ENCODE data around the gene DUSP8.
"Not testable (repeated sequence)": the region's sequence is repeated elsewhere in the genome, so short reads cannot be mapped to it uniquely, and the experiment has no call there.

The DUSP8 gene

GRCh38 chr11:1511937-1512496 is 60.1 kb downstream of the DUSP8 start:
- DNase-seq, result no peak

DNA sequence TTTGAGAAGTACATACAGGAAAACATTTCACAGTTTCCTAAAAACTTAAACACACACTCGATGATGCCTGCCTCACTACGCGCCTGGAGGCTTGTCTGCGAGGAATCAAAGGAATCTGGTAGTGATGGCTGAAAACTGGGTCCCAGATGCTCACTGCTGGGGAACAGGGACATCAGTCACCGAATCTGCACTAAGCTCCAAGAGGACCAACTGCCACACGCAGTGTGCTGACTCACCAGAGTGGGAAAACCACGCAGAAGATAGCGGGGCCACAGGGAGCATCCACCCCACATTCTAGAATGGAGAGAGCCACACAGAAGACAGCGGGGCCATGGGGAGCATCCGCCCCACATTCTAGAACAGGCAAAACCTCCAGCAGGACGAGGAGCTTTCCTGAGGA is 61.1 kb downstream of the DUSP8 start:
- no peak for DNase-seq

- not testable (repeated sequence) for DNase-seq
These were observed 61.7 kb downstream of the DUSP8 start for GRCh38 chr11:1510351-1510750.

DNA sequence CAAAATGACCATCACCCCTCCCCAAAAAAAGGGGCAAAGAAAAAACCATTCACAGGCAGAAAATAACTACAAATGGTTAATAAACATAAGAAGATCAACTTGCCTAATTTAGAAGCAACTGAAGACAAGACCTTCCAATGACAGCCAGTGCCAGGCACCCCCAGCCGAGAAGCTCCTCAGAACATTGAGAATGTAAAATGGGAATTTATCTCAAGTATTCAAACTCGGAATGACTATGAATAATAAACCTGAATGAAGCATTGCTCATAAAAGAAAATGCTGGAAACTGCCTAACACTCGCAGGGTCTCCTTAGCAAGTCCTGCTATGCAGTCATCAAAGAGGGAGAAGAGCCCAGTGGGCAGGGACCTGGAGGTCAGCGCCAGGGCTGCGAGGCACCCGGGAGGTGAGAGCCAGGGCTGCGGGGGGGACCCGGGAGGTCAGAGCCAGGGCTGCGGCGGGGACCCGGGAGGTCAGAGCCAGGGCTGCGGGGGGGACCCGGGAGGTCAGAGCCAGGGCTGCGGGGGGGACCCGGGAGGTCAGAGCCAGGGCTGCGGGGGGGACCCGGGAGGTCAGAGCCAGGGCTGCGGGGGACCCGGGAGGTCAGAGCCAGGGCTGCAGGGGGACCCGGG is 62.3 kb downstream of the DUSP8 start:
- no peak for DNase-seq

- DNase-seq, result no peak
These were observed 63.1 kb downstream of the DUSP8 start for GRCh38 chr11:1508986-1509385.

GRCh38 chr11:1508491-1508891 is 63.6 kb downstream of the DUSP8 start:
- no peak for DNase-seq

DNA sequence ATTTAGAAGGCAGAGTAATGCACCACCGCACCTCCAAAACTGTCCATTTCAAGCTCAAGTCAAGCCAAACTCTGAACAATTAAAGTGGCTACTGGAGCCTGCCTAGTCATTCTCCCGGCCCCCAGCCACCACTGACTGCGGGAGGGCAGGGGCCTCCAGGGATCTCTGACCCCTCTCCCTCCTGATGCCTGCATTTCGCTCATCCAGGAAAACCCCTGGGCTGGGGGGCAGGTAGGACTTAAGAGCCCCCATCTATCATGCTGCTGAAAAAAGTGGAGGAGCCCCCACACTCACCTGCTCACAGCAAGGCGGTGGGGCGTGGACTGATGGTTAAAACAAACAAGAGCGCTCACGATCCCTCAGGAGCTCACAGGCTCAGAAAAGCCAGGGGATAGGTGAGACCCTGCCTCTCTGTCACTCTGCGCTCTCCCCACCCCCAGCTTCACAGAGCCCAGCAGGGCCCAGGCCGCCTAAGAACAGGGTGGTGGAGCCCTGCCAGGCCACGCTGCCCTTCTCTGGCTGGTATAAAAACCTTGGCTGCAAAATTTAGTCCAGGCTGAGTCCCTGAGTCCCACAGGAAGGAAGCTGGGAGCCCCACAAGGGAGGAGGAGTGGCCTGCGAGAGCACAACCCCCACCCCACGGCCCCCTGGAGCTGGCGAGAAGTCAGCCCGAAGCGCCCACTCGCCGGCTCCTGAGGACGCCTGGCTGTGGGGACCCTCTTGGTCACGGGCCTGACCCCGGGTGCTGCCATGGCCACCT is 64.5 kb downstream of the DUSP8 start:
- DNase-seq, result no peak

DNA sequence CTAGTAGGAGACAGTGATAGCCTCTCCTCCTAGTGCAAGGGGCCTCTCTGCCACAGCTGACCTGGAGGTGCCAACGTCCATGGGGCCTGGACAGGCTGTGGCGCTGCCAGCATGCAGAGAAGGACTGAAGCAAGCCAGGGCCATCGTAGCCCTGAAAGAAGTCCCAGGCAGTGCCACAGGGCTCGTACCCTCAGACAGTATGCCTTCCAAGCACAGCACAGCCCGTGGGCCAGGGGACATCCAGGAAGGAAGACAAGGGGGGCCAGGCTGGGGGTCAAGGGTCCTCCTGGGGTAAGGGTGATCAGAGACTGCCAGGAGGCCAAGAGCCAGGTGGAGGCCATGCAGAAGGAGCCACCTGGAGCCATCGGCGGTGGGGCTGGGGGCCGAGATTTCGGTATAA is 65.1 kb downstream of the DUSP8 start:
- no peak for DNase-seq

DNA sequence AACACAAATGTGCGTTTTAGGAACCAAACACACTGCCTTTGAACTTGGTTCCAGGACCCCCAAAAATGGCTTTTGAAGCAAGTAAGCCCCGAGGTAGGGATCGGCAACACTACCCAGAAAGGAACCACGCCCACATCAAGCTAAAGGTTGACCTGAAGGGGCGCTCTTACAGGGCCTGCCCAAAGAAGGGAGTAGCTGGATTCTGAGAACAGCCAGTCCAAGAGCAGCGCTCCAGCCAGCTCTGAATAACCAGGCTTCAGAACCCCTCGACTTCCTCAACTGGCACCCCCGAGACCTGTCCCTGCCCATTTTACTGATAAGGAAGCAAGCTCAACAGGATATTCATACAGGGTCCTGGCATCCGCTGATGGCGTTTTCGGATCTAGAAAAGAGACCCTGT is 66.6 kb downstream of the DUSP8 start:
- DNase-seq, result no peak

DNA sequence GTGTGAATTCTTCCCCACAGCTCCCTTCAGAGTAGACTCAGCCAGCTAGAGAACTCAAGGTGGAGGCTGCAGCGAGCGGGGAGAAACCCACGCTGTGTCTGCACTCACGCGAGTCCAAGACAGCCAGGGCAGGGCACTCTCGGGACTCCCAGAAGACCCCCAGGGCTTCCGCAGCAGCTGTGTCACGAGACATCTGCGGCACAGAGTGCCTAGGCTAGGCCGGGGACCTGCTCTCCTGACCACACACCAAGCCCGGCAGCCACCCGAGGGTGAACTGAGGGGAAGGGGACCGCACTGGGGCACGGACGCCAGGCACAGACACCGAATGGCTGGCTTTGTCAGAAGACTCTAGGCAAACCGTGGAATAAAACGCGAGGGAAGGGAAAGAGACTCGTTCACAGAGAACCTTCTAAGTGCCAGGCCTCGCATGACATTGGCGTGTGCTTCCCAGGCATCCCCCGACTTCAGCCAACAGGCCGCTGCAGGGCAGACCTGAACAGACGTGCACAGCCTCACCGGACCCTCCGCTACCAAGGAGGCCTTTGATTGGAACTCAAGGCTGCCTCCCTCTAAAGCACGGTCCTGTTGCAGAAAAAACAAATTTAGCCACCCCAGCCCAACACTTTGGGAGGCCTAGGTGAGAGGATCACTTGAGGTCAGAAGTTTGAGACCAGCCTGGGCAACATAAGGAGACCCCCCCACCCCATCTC is 67.3 kb downstream of the DUSP8 start:
- no peak for DNase-seq

GRCh38 chr11:1504138-1504537 is 67.9 kb downstream of the DUSP8 start:
- DNase-seq, result no peak
